A549 (cell line): ENCODE results near the gene SCYL1. TPM values are rescaled to one million over a fixed set of nuclear protein-coding genes. Genes with fewer than 3 reads are reported as not detected.
A peak's percentile ranks its signal among the peaks of the same experiment; 100 is the strongest.

Experiments
- ATAC-seq, 2 experiments: fragments of 200-7000 bp in 1 of 2; fragments of >200 bp in 1 of 2; cut with Nextera tagmentation in 1 of 2; cut with Tn5 transposase in 1 of 2; 3 replicates each; pipeline versions ENCODE4 v1.8.0 to v1.9.1; 2018 to 2020; ENCODE audit warnings: mild to moderate bottlenecking in 1 of 2, moderate library complexity in 1 of 2
- CTCF ChIA-PET: fragments of 300-600 bp; sonication (Branson Sonifier 250); formaldehyde crosslinking; extraction: SDS; loops from one replicate; lab custom pipeline; 2021; ENCODE audit warnings: antibody characterized with exemption, inconsistent platforms; lab: Yijun Ruan, JAX
- POLR2A ChIA-PET: fragments of 350-600 bp; formaldehyde crosslinking; extraction: SDS; loops from one replicate; lab custom pipeline; 2021; ENCODE audit warnings: antibody characterized with exemption, inconsistent platforms; lab: Yijun Ruan, JAX
- DNase-seq, 2 experiments: peaks; one replicate each; pipeline versions ENCODE4 v3.0.0 to v3.0.0-alpha.2; 2011 to 2016; ENCODE audit warnings: low read depth in 1 of 2, low spot score in 1 of 2
- FAIRE-seq: peaks from 2 replicates; lab custom pipeline; 2011; peaks lifted over from hg19 to GRCh38; lab: Jason Lieb, UNC
- H3K27ac ChIP-seq, 2 experiments: fragments of >200 bp; sonication (Bioruptor Twin); formaldehyde crosslinking; 3 replicates each; pipeline ENCODE4 v1.5.1; 2016 to 2017
- H3K4me1 ChIP-seq: fragments of >200 bp; sonication (Bioruptor Twin); formaldehyde crosslinking; 3 replicates; pipeline ENCODE4 v1.6.1; 2016
- H3K4me2 ChIP-seq: fragments of >200 bp; sonication (Bioruptor Twin); formaldehyde crosslinking; 3 replicates; pipeline ENCODE4 v1.6.1; 2016
- H3K4me3 ChIP-seq: fragments of >200 bp; sonication (Bioruptor Twin); formaldehyde crosslinking; 3 replicates; pipeline ENCODE4 v1.5.1; 2016
- H3K9me3 ChIP-seq: fragments of >200 bp; sonication (Bioruptor Twin); formaldehyde crosslinking; 3 replicates; pipeline ENCODE4 v1.6.1; 2016
- CBX2 ChIP-seq: fragments of 200-600 bp; sonication (generic); IDR thresholded peaks from 2 replicates; pipeline ENCODE4 v1.6.1; 2016; ENCODE audit warnings: low read depth, mild to moderate bottlenecking, borderline replicate concordance
- CHD2 ChIP-seq: fragments of 150-350 bp; IDR thresholded peaks from 2 replicates; pipeline ENCODE4 v1.6.1; 2014; ENCODE audit warnings: low read length; ENCODE audit not compliant: partially characterized antibody
- CTCF ChIP-seq: fragments of >200 bp; sonication (Bioruptor Twin); formaldehyde crosslinking; IDR thresholded peaks from 3 replicates; pipeline ENCODE4 v1.5.1; 2016
- EP300 ChIP-seq, 2 experiments: fragments of >200 bp; sonication (Bioruptor Twin); formaldehyde crosslinking; IDR thresholded peaks; 2 replicates in 1 of 2; 3 replicates in 1 of 2; pipeline ENCODE4 v1.6.1; 2016 to 2017
- ESRRA ChIP-seq: fragments of 150-350 bp; IDR thresholded peaks from 2 replicates; pipeline ENCODE4 v1.6.1; 2014; ENCODE audit warnings: mild to moderate bottlenecking, low read length, borderline replicate concordance
- FOSB ChIP-seq: fragments of 250-450 bp; sonication (Bioruptor Pico); IDR thresholded peaks from 2 replicates; pipeline ENCODE4 v1.5.0; 2020; ENCODE audit warnings: mild to moderate bottlenecking, moderate library complexity
- FOSL2 ChIP-seq, 2 experiments: fragments of 450-650 bp in 1 of 2; fragments of >200 bp in 1 of 2; sonication (Bioruptor Twin) in 1 of 2; formaldehyde crosslinking; IDR thresholded peaks; 2 replicates each; pipeline versions ENCODE4 v1.5.0 to v1.6.1; 2016 to 2020; ENCODE audit warnings: mild to moderate bottlenecking in 1 of 2, moderate library complexity in 1 of 2
- HDAC2 ChIP-seq: fragments of 200-600 bp; sonication (generic); IDR thresholded peaks from 2 replicates; pipeline ENCODE4 v1.6.1; 2016
- HOXA7 ChIP-seq: fragments of 250-450 bp; sonication (Bioruptor Pico); IDR thresholded peaks from 2 replicates; pipeline ENCODE4 v1.5.0; 2020; ENCODE audit warnings: mild to moderate bottlenecking, moderate library complexity
- MAFK ChIP-seq: fragments of 450-650 bp; IDR thresholded peaks from 2 replicates; pipeline ENCODE4 v1.6.1; 2014; ENCODE audit not compliant: partially characterized antibody
- NPAS2 ChIP-seq: fragments of 250-450 bp; sonication (Bioruptor Pico); IDR thresholded peaks from 2 replicates; pipeline ENCODE4 v1.8.0; 2022; ENCODE audit warnings: mild to moderate bottlenecking, moderate library complexity, borderline replicate concordance
- RAD21 ChIP-seq, 2 experiments: fragments of >200 bp in 1 of 2; sonication (Bioruptor Twin) in 1 of 2; formaldehyde crosslinking in 1 of 2; IDR thresholded peaks in 1 of 2; conservative IDR thresholded peaks in 1 of 2; 2 replicates in 1 of 2; 3 replicates in 1 of 2; pipeline ENCODE4 v1.6.1; 2012 to 2018; ENCODE audit warnings: inconsistent platforms in 1 of 2
- SMC3 ChIP-seq: fragments of >200 bp; sonication (Bioruptor Twin); formaldehyde crosslinking; IDR thresholded peaks from 3 replicates; pipeline ENCODE4 v1.6.1; 2018; ENCODE audit warnings: inconsistent platforms
- WGBS: methylation state at CpG from one replicate; pipeline ENCODE4 v1.1.6; 2017; ENCODE audit errors: missing lambda C conversion rate; 5-methylcytosine and 5-hydroxymethylcytosine counted together
- polyA plus RNA-seq, 4 experiments: library from polyadenylated mRNA; depleted of rRNA in 3 of 4; stranded (reverse); fragments of >200 nt; fragmentation: RNase III in 1 of 4; extraction: RNeasy Plus Mini Kit Qiagen cat#74134 plus additional on column Dnase treatment in 1 of 4; gene quantifications; 2 replicates in 3 of 4; 3 replicates in 1 of 4; pipeline ENCODE4 v1.2.3, GENCODE V29; 2011 to 2017
- TF ChIP-seq, protein P1 (sequence below): fragments of >200 bp; sonication (Bioruptor Twin); formaldehyde crosslinking; IDR thresholded peaks from 3 replicates; pipeline ENCODE4 v1.6.1; 2016
- TF ChIP-seq, protein P2 (sequence below): IDR thresholded peaks from 2 replicates; pipeline ENCODE4 v1.6.1; 2012
- TF ChIP-seq, protein P3 (sequence below): fragments of 250-450 bp; sonication (Bioruptor Pico); IDR thresholded peaks from 2 replicates; pipeline ENCODE4 v1.5.0; 2021; ENCODE audit warnings: mild to moderate bottlenecking, moderate library complexity, borderline replicate concordance
- TF ChIP-seq, protein P4 (sequence below): fragments of 450-650 bp; IDR thresholded peaks from 2 replicates; pipeline ENCODE4 v1.6.1; 2014; ENCODE audit warnings: antibody characterized with exemption

Gene SCYL1
- polyA plus RNA-seq, 2 of the 4 experiments (the other 2 are of a cell fraction) = 30.8 to 46.8 TPM

DNA sequence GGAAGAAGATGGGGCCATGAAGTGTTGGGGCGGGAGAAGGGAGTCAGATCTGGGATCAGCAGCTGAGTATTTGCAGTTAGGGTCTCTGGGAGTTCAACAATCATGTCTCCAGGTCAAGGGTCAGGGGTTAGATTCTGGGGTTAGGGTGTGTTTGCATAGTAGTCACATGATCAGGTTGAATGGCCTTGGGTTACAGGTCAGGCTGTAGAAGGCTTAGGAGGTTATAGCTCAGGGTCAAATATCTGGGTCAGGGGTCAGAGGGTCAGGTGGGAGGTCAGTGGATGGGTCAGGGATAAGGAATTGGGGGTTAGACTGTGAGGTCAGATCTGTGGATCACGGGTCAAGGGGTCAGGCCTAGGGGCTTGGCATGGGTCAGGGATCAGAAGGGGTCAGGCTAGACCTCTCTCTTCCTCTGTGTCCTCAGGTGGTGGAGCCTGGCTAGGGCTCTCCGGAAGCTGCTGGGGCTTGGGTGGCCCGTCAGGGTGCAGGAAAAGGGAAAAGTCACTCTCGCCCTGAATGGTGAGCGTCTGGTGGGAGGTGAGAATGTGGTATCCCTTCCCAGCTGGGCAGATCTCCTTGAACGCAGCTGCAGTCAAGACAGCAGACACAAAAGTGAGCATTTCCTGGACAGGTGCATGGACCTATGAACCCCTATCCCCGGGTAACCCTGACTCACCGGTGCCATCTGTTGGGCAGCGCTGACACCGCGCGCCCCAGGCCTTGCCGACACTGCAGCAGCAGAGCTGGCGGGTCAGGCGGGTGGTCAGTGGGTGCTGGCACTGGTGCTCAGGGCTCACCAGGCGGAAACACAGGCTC lies 26.9 kb downstream of the SCYL1 start:
- Histone ChIP-seq H3K9me3 (no peaks in the 10 kb centered on the region), H3K4me3 (no peak overlapping the region), H3K27ac (no peak overlapping the region; a peak in 1 of 6 replicates), H3K4me1 (peaks cover 50% of the 10 kb centered on the region), H3K4me2 (0 out of 3 replicates have a peak overlapping the region, but pooled peaks have one; percentile 7)
- CTCF ChIA-PET = interaction anchor here (0.5 to 8.0 kb wide), 26 partner anchors 9 to 479 kb away, joined by 3 to 148 read pairs (median 4); partner anchors contain the start of genes EHBP1L1, FAM89B, SCYL1 and ZNRD2
- peak; percentile 57 to 72; a peak in 5 of 6 replicates for ATAC-seq
- TF ChIP-seq CHD2 (no peak), ESRRA (peak; percentile 71), SMC3 (peak; percentile 35; the same call in 1 of the 3 replicates), RAD21 (conservative IDR thresholded peaks at IDR 0.05 in 1 of 2, IDR thresholded peaks at IDR 0.05 in 1 of 2) (peak; percentile 42 to 52; a peak in 4 of 5 replicates), HOXA7 (no peak), FOSB (CRISPR knock-in tag) (no peak), MAFK (peak; percentile 22), CTCF (peak; percentile 54), FOSL2 (IDR thresholded peaks at IDR 0.05) (no peak), FOSL2 (CRISPR knock-in tag; IDR thresholded peaks at IDR 0.05) (0 out of 2 replicates have a peak, but pooled peaks have one; percentile 16), EP300 (IDR thresholded peaks at IDR 0.05) (no peak), HDAC2 (no peak), CBX2 (no peak)
- TF ChIP-seq, protein P1, sequence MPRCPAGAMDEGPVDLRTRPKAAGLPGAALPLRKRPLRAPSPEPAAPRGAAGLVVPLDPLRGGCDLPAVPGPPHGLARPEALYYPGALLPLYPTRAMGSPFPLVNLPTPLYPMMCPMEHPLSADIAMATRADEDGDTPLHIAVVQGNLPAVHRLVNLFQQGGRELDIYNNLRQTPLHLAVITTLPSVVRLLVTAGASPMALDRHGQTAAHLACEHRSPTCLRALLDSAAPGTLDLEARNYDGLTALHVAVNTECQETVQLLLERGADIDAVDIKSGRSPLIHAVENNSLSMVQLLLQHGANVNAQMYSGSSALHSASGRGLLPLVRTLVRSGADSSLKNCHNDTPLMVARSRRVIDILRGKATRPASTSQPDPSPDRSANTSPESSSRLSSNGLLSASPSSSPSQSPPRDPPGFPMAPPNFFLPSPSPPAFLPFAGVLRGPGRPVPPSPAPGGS = no peak
- TF ChIP-seq, protein P2, sequence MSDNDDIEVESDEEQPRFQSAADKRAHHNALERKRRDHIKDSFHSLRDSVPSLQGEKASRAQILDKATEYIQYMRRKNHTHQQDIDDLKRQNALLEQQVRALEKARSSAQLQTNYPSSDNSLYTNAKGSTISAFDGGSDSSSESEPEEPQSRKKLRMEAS = 0 out of 2 replicates have a peak, but pooled peaks have one; percentile 36
- TF ChIP-seq, protein P3, sequence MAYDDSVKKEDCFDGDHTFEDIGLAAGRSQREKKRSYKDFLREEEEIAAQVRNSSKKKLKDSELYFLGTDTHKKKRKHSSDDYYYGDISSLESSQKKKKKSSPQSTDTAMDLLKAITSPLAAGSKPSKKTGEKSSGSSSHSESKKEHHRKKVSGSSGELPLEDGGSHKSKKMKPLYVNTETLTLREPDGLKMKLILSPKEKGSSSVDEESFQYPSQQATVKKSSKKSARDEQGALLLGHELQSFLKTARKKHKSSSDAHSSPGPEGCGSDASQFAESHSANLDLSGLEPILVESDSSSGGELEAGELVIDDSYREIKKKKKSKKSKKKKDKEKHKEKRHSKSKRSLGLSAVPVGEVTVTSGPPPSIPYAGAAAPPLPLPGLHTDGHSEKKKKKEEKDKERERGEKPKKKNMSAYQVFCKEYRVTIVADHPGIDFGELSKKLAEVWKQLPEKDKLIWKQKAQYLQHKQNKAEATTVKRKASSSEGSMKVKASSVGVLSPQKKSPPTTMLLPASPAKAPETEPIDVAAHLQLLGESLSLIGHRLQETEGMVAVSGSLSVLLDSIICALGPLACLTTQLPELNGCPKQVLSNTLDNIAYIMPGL (CRISPR knock-in tag) = no peak
- 72% methylated on average over 16 of the region's 17 CpGs for WGBS
- peak; percentile 58 to 81 for DNase-seq
- FAIRE-seq = no peak
- POLR2A ChIA-PET = interaction anchor here (0.5 to 1.2 kb wide), 2 partner anchors 11 to 451 kb away, joined by 4 to 6 read pairs; no protein-coding TSS in a partner anchor

DNA sequence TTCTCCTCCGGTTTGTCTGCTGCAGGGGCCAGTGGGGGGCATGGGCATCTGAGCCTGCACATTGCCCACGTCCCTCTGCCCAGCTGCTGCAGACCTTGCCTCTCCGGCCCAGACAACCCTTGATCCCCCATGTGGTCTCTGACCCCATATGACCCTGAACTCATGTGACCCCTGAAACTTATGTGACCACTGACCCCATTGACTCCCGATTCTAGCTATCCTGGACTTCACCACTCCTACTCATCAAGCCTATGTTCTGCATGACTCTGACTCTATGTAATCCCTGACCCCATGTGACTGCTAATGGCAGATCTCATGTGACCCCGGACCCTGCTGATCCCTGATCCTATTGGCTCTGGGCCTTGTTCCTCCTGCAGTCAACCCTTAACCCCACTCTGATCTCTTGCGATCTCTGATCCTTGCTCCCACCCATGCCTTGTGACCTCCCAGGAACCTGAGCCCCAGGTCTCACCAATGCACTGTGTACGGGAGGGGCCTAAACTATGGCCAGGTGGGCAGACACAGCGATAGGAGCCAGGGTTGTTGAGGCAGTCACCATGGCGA lies 27.6 kb downstream of the SCYL1 start:
- ChIA-PET CTCF (interaction anchor here (0.5 to 8.0 kb wide), 22 partner anchors 9 to 478 kb away, joined by 3 to 148 read pairs (median 5); partner anchors contain the start of genes EHBP1L1, FAM89B, SCYL1 and ZNRD2), POLR2A (interaction anchor here (1.2 kb wide), 1 partner anchor 11 kb away, joined by 6 read pairs; no protein-coding TSS in a partner anchor)
- Histone ChIP-seq H3K4me1 (peaks cover 54% of the 10 kb centered on the region), H3K9me3 (no peaks in the 10 kb centered on the region), H3K27ac (peak overlapping the region in 1 of 2 experiments; percentile 99; a peak in 1 of 6 replicates), H3K4me2 (peak overlapping the region; percentile 7; the same call in 1 of the 3 replicates), H3K4me3 (no peak overlapping the region)
- DNase-seq = no peak
- no peak for ATAC-seq
- TF ChIP-seq, protein P4, sequence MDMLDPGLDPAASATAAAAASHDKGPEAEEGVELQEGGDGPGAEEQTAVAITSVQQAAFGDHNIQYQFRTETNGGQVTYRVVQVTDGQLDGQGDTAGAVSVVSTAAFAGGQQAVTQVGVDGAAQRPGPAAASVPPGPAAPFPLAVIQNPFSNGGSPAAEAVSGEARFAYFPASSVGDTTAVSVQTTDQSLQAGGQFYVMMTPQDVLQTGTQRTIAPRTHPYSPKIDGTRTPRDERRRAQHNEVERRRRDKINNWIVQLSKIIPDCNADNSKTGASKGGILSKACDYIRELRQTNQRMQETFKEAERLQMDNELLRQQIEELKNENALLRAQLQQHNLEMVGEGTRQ = peak; percentile 76
- no peak for TF ChIP-seq NPAS2 (CRISPR knock-in tag)
- no peak for FAIRE-seq
- 71% methylated on average over 8 of the region's 9 CpGs for WGBS
